GM20431 (cell line): ENCODE data around the gene TENM4.

Experiments
- in situ Hi-C: fragments of 300-500 bp; cut with MseI, MboI; formaldehyde crosslinking; loops from one replicate; pipeline ENCODE4 v1.15.0; 2020; ENCODE audit warnings: low sequenced_read_pairs; ENCODE audit not compliant: unreplicated experiment

Gene TENM4

GRCh38 chr11:79423736-79424135, 17.1 kb downstream of the TENM4 start:
- in situ Hi-C loops, result no loop called here

DNA sequence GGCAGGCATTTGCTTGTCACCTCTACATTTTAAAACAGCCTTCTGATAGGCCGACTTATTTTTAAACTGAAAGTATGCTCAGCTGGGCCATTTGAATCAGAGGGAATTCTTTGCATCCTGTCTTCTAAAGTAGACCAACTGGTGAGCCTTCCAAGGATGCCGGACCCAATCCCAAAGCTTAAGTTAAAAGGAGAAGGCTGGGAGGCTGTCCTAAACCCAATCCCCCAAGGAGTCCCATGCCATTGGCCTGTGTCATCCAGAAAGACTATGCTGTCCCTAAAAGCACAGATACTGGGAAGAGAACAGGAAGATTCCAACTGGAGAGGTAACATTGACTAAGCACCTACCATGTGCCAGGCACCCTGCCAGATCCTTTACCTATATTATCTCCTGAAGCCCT, 18.0 kb downstream of the TENM4 start:
- in situ Hi-C loops, result no loop called here

GRCh38 chr11:79421820-79422219, 19.0 kb downstream of the TENM4 start:
- in situ Hi-C loops, result no loop called here

DNA sequence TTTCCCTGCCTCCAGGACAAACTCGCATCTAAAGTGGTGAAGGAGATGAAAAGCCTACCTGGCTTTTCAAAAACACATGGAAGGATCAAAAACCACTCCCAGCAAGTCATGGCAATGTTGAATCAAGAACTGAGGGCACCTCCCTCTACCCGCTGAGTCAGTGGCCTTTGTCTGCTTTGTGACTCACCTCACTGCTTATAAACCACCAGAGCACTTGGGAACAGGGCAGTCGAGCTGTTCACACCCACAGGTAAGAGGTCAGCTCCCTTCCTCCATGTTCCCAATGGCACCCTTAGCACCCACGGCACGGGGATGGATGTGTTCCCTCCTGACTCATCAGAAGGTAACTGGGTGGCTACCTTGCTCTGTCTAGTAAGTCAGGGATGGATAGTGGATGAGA, 21.7 kb downstream of the TENM4 start:
- in situ Hi-C loops, result no loop called here

- in situ Hi-C loops, result no loop called here
Measured at GRCh38 chr11:79418241-79418640, 22.6 kb downstream of the TENM4 start.

DNA sequence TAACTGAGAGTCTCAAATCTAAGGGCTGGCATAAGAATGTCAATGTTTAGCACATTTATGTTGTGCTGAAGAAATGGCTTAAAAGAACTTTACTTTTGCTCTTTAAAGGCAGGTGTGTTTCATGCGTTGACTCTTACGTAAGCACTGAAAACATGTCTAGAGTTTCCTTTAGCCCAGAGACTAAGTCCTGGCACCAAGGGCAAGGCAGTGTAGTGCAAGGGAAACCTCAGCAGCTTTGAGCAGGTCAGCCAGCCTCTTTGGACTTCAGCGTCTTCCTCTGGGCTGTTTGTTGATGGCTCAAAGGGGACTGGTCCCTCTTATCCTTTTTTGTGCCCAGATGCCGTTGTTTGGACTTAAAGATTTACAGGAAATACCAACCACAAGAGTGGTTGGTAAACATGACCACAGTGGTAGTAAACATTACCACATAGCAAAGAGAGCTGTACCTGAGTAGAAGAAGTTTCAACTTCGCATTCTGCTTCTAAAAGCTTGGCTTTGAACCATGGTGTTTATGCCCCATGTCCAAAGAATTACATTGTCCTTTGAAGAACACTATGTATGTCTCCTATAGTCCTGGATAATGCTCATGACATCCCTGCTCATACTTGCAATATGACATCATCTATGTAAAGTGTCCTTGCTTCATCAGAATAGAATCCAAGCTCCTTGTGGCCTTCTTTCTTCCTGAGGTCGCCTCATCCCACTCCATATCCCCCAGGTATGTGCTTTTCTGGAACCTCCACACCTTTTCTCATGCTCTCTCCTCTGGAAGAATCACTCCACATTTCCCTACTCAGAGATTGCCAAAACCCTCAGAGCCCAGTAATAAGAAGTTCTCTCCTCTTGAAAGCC, 23.5 kb downstream of the TENM4 start:
- in situ Hi-C loops, result no loop called here

DNA sequence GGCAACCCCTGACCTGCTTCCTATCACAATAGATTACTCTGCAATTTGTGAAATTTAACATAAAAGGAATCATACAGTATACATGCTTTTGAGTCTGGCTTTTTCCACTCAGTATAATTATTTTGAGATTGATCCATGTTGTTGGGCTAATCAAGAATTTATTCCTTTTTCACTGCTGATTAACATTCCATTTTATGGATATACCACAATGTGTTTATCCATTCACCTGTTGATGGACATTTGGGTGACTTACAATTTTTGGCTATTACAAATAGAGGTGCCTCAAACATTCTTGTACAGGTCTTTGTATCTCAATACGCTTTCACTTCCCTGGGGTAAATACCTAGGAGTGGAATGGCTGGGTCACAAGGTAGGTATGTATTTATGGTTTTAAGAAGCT, 24.9 kb downstream of the TENM4 start:
- in situ Hi-C loops, result no loop called here

DNA sequence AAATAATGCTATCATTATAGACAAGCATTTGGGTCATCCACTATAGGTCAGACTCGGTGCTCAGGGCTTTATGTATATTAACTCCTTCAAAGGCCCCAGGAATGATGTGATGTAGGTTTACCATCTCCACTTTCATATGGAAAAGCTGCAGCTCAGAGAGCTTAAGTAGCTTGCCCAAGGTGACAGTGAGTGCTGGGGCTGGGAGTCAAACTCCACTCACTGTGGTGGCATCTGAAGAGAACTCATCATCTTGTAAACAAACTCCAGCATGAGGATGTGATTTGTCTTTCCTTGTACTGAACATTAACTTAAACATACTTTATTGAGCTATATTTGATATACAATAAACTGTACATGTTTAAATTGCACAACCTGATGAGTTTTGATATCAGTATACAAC, 25.4 kb downstream of the TENM4 start:
- in situ Hi-C loops, result no loop called here

- in situ Hi-C loops, result no loop called here
Measured at GRCh38 chr11:79414644-79415317, 26.0 kb downstream of the TENM4 start.

DNA sequence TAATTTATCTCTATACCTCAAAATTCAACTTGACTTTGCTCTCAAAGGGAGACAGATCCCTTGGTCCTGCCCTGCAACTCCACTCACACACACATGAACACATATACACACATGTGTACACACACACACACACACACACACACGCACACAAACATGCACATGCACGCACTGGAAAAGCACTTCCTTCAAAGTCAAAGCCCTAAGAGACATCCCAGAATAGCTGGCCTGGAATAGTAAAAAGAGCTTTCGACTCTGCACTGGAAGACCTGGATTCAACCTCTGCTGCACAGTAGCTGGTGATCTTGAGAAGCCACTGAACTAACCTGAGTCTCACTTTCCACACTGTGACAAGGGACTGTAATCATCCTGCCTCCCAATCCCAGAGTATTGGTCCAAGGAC, 26.8 kb downstream of the TENM4 start:
- in situ Hi-C loops, result no loop called here

DNA sequence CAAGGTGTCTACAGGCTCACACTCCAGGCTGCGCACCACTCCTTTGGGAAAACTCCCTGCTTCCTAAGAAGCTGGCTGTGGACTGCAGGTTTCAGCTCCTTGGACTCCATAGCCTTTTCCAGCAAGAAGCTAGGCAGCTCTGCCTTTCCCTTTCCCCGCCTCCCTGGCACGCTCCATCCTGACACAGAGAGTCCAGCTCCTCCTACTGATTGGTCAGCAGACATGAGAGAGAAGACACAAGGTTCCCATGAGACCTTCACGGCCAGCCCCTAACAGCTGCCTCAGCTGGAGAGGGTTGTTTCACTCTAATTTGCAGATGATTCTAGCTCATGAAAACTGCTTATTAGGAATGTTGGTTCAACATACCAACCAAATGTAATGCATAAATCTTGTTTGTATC, 27.6 kb downstream of the TENM4 start:
- in situ Hi-C loops, result no loop called here

DNA sequence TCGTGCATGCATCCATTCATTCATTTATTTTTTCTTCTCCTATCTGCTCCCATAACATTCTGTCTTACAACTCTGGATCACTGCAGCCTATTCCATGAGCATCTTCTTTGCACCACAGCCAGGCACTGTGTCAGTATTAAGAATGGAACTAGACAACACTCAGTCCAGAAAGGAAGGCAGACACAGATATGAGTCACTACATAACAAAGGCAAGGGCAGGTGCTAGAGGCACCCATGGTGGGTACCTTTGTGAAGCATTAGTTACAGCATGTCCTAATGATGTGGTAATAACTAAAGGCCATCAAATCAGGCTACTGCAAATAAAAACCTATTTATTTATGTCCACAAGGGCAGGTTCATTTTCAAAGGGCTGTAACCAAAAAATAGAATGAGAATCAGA, 28.1 kb downstream of the TENM4 start:
- in situ Hi-C loops, result no loop called here

DNA sequence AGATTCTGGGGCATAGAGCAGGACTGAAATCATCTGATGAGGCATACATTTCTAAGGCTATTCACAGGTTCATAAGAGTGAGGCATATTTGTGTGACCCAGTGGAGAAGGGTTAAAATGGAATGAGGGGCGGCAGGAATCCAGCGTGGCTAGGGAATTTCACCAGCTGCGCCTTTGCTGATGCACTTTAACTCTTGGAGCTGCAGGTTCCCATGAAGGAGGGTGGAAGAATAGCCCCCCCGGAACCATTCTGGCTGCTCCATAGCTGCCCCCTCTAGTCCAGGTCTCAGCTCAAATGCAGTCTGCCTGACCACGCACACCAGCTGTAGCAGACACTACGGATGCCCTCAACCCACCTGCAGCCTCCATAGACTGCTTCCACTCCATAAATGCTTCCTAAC, 31.5 kb downstream of the TENM4 start:
- in situ Hi-C loops, result no loop called here

- in situ Hi-C loops, result no loop called here
Measured at GRCh38 chr11:79406376-79406775, 34.5 kb downstream of the TENM4 start.

DNA sequence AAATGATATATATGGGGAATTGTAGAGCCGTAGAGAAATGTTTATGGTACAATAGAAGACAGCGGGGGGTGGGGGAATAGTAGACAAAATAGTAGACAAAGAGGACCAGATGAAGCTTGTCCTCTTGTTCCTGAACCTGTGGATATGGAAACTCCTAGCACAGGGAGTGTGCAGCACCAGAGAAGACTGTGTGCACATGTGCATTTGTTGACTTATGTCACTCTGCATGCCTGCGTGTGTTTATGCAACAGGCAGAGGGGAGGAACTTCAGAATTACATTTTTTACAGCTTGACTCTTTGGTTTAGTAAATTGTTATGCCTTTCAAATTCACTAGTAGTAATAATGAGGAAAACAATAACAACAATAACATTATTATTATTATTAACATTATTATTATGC, 36.0 kb downstream of the TENM4 start:
- in situ Hi-C loops, result no loop called here

DNA sequence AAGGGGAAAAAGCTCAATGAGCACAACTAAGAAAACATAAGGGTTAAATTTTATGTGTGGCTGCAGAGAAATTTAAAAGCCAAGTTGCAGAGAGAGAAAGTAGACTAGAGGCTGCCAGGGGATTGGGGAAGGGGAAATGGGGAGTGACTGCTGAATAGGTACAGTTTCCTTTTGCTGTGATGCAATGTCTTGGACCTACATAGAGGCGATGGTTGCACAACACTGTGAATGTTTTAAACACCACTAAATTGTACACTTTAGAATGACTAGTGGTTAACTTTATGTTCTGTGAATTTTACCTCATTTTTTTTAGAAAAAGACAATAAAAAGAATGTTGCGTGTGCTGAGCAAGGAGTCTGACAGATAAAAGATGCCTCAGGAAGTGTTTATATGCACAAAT, 36.5 kb downstream of the TENM4 start:
- in situ Hi-C loops, result no loop called here

DNA sequence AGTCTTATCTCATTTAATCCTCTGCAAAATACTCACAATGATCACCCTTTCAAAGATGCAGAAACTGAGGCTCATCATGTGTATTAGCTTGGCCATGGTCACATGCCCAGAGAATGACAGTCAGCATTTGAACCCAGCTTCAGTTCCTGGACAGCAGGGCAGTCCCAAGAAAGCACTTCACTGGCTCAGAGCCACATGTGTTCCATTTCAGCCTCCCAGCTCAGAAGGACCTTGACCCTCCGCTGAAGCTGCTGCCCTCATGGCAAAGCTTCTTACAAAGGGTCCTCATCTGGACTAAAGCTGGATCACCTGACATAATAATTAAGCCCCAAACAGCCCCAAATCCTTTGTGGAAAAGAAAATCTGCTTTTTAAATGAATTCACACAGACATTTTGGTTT, 37.0 kb downstream of the TENM4 start:
- in situ Hi-C loops, result no loop called here

DNA sequence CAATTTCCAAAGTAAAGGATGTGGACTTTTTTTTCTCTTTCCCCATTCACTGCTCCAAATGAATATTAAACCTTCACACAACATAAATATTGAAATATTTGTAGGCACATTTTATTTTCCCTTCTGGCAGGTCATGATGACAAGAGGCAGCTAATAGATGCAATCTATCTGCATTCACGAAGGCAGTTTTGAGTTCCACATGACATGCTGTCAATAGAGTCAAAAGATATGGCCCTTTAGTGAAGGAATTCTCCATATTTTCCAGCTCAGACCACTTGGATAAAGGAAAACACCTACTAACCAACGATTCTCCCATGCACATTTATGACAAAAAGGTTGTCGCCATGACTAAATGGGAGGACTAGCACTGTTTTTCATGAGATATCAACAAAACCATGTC, 37.9 kb downstream of the TENM4 start:
- in situ Hi-C loops, result no loop called here

GRCh38 chr11:79400717-79401330, 40.0 kb downstream of the TENM4 start:
- in situ Hi-C loops, result no loop called here

- in situ Hi-C loops, result no loop called here
Measured at GRCh38 chr11:79400206-79400605, 40.6 kb downstream of the TENM4 start.

- in situ Hi-C loops, result no loop called here
Measured at GRCh38 chr11:79397252-79397651, 43.6 kb downstream of the TENM4 start.
